Body of pancreas (tissue), 4 donors: ENCODE data around the gene KLF18.

ENCODE experiments used
- POLR2A ChIP-seq, 3 donors: fragments of 450-650 bp; IDR thresholded peaks; one replicate each; pipeline ENCODE4 v1.6.1; 2016; ENCODE audit warnings: antibody characterized with exemption in 3 of 3, mild to moderate bottlenecking in 2 of 3
- TF ChIP-seq, protein P1 (sequence below), 7 experiments: fragments of 450-650 bp in 4 of 7; fragments of 200-600 bp in 3 of 7; sonication (generic) in 3 of 7; IDR thresholded peaks; one replicate each; pipeline ENCODE4 v1.5.1; 2016 to 2019; ENCODE audit warnings: antibody characterized with exemption in 7 of 7

DNA sequence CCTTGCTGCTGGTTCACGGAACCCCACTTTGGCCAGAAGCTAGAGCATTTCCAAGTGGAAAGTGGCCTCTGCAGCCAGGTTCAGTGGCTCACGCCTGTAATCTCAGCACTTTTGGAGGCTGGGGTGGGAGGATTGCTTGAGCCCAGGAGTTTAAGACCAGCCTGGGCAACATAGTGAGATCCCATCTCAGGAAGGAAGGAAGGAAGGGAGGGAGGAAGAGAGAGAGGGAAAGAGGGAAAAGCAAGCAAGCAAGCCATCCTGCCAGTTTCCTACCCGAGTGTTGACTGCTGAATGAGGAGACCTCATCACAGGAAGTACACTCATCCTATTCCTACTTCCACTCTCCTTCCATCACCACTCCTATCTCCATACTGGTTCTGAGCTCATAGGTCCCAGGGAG lies 35.6 kb downstream of the KLF18 start:
- TF ChIP-seq, protein P1, sequence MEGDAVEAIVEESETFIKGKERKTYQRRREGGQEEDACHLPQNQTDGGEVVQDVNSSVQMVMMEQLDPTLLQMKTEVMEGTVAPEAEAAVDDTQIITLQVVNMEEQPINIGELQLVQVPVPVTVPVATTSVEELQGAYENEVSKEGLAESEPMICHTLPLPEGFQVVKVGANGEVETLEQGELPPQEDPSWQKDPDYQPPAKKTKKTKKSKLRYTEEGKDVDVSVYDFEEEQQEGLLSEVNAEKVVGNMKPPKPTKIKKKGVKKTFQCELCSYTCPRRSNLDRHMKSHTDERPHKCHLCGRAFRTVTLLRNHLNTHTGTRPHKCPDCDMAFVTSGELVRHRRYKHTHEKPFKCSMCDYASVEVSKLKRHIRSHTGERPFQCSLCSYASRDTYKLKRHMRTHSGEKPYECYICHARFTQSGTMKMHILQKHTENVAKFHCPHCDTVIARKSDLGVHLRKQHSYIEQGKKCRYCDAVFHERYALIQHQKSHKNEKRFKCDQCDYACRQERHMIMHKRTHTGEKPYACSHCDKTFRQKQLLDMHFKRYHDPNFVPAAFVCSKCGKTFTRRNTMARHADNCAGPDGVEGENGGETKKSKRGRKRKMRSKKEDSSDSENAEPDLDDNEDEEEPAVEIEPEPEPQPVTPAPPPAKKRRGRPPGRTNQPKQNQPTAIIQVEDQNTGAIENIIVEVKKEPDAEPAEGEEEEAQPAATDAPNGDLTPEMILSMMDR (IDR thresholded peaks at IDR 0.05), result no peak
- no peak for TF ChIP-seq POLR2A (IDR thresholded peaks at IDR 0.05)
